ENCODE results near the gene DCTN3.

The DCTN3 gene

DNA sequence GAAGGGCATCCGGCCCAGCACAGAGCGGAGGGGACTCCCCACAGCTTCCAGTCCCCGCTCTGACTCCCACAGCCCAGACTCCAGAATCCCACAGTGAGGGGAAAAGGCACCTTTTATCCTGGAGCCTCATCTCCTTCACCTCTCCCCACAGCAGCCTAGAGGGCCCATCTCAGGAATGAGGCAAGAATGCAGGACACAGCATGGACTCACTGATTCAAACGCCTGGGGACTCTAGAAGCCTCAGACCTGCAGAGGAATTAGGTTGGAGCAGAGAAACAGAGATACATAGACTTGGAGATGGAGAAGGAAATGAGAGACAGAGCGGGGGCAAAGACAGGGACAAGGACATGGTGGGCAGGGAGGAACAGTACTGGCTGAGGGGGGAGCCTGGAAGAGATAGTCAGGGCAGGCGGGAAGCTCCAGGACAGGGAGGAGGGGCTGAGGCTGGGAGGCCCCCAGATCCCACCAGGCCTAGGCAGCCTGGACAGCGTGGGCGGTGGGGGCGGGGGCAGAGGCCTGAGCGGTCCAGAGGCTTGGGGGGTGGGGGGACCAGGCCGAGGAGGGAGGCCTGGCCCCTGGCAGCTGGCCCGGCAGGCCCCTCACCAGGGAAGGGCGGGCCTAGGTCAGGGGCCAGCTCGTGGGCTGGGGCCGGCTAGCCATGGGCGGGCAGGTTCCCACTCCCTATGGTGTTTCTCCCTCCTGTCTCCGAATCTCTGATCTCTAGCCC, 46.5 kb downstream of the DCTN3 start:
- no peak for DNase-seq (ENCODE audit: low read depth)

DNA sequence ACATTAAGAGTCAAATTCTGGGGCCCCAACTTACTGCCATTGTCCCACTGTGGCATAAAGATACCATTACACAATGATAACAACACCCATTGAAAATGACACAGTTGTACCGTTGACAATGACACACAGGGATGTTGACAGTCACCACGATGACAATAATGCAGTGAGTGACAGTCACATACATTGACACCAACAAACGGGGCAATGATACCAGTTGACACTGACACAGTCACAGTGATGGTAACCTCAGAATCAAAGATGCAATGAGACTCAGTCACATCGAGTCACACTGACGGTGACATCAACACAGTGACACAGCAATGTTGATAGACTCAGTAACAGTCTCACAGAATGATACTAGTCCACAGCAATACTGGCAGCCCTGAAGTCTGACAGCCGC, 47.7 kb downstream of the DCTN3 start:
- no peak for DNase-seq (ENCODE audit: low read depth)

DNA sequence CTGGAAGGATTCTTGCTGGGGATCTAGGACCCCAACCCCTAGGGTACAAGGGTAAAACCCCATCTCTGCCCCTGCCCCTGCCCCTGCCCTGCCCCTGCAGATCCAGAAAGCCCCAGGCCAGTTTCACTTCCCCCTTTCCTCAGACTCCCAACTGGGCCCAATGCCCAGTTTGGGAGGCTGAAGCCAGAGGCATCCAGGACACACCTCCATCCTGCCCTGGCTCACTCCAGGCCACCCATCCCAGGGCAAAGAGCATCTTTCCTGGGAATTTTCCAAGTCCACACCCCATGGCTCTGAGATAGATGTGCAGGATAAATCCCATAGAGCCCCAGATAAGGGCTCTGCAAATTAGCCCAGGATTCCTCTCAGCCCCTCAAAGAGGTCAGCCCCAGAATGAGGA, 48.2 kb downstream of the DCTN3 start:
- DNase-seq (ENCODE audit: low read depth): no peak

DNA sequence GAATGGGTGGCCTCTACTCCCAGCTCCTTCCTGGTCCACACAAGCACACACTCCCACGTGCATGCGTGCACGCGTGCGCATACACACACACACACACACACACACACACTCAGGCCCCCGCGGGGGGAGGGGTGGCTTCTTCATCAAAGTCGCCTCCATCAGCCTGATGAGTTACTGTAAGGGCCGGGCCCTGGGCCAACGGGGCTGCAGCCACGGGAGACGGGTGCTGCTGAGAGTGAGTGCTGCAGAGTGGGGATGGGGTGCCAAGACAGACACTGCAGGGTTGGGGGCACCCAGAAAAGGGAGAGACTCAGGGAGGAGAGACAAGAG, 48.8 kb downstream of the DCTN3 start:
- DNase-seq (ENCODE audit: low read depth): no peak

GRCh38 chr9:34570809-34571480, 49.4 kb downstream of the DCTN3 start:
- DNase-seq (ENCODE audit: low read depth): no peak

- DNase-seq (ENCODE audit: low read depth): no peak
Measured at GRCh38 chr9:34570376-34570775, 49.9 kb downstream of the DCTN3 start.

- DNase-seq (ENCODE audit: low read depth): no peak
Measured at GRCh38 chr9:34568774-34569173, 51.5 kb downstream of the DCTN3 start.

- no peak for DNase-seq (ENCODE audit: low read depth)
Measured at GRCh38 chr9:34568133-34568532, 52.2 kb downstream of the DCTN3 start.

GRCh38 chr9:34566972-34567371, 53.3 kb downstream of the DCTN3 start:
- no peak for DNase-seq (ENCODE audit: low read depth)

GRCh38 chr9:34566322-34566721, 54.0 kb downstream of the DCTN3 start:
- DNase-seq (ENCODE audit: low read depth): no peak

GRCh38 chr9:34565856-34566255, 54.4 kb downstream of the DCTN3 start:
- DNase-seq (ENCODE audit: low read depth): no peak

- no peak for DNase-seq (ENCODE audit: low read depth)
Measured at GRCh38 chr9:34564617-34565016, 55.7 kb downstream of the DCTN3 start.

All from activated T-cell treated with anti-CD3 and anti-CD28 coated beads for 48 hours (primary cell).